ENCODE measurements around the gene DLX6.

The DLX6 gene

GRCh38 chr7:97005183-97006054 lies at the start of gene DLX6:
TSS of gene DLX6 (plus strand) at chr7:97005553. CDS start at chr7:97005978, 425 bp downstream.
- in situ Hi-C loops (cut with HindIII; ENCODE audit: low sequenced_read_pairs), result no loop called here

GRCh38 chr7:96959135-96959534 lies 46.2 kb upstream of the DLX6 start:
- in situ Hi-C loops (cut with HindIII; ENCODE audit: low sequenced_read_pairs), result no loop called here

- in situ Hi-C loops (cut with HindIII; ENCODE audit: low sequenced_read_pairs), result no loop called here
Measured at GRCh38 chr7:96962221-96962885, 43.0 kb upstream of the DLX6 start.

DNA sequence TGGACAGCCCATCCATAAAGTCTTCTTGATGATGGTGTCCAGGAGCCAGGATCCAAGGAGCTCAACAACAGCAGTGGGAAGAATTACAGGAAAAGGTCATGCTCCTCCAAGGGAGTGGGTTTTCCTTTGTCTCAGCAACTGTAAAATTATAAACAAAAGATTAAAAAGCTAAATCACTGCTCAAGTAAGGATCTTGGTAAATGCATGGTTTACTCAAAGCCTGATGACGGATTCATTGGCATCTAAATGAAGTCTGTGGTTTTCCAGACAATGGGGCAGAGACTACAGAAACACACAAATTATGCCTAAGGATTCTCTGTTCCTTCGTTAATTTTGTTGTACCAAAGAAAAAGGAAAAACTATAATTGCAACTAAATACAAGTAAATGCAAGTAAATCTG lies 36.4 kb upstream of the DLX6 start:
- in situ Hi-C loops (cut with HindIII; ENCODE audit: low sequenced_read_pairs), result no loop called here

- in situ Hi-C loops (cut with HindIII; ENCODE audit: low sequenced_read_pairs), result no loop called here
Measured at GRCh38 chr7:96970739-96971138, 34.6 kb upstream of the DLX6 start.

- in situ Hi-C loops (cut with HindIII; ENCODE audit: low sequenced_read_pairs), result no loop called here
Measured at GRCh38 chr7:96973986-96974385, 31.4 kb upstream of the DLX6 start.

- in situ Hi-C loops (cut with HindIII; ENCODE audit: low sequenced_read_pairs), result no loop called here
Measured at GRCh38 chr7:96976106-96976505, 29.2 kb upstream of the DLX6 start.

DNA sequence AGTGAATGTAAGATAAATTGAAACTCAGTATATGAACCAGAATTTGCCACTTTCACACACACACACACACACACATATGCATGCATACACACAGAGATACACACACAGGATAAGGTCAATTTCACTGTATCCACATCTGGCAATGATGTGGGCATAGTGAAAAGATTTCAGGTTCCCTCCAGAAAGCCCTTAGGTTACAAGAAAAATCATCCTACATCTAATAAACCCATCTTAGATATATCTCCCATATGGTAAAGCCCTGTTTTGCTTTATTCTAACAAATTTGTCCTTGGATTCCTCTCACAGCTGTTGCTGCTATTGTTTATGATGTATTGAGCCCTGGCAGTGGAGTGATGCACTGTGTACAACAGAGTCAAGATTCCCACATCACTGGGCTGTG lies 27.9 kb upstream of the DLX6 start:
- in situ Hi-C loops (cut with HindIII; ENCODE audit: low sequenced_read_pairs), result no loop called here

GRCh38 chr7:96979551-96980276 lies 25.6 kb upstream of the DLX6 start:
- in situ Hi-C loops (cut with HindIII; ENCODE audit: low sequenced_read_pairs), result no loop called here

DNA sequence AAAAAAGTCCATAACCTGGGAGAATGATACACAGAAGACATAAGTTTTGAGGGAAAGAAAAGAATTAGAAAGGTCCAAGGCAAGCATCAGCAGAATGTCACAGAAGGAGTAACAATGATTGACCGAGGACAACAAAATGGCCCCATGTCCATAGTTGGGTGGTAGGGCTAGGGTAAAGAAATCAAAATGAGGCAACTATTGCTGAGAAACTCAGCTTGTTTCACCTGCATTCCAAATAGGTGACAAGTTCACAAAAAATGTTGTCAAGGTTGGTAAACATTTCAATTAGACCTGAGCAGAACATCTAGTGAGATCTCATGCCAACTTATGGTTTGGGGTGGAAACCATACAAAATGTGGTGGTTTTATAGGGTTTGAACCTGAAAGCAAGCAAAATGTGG lies 22.8 kb upstream of the DLX6 start:
- in situ Hi-C loops (cut with HindIII; ENCODE audit: low sequenced_read_pairs), result no loop called here

- in situ Hi-C loops (cut with HindIII; ENCODE audit: low sequenced_read_pairs), result no loop called here
Measured at GRCh38 chr7:96985992-96986391, 19.4 kb upstream of the DLX6 start.

- in situ Hi-C loops (cut with HindIII; ENCODE audit: low sequenced_read_pairs), result no loop called here
Measured at GRCh38 chr7:96986901-96987300, 18.5 kb upstream of the DLX6 start.

DNA sequence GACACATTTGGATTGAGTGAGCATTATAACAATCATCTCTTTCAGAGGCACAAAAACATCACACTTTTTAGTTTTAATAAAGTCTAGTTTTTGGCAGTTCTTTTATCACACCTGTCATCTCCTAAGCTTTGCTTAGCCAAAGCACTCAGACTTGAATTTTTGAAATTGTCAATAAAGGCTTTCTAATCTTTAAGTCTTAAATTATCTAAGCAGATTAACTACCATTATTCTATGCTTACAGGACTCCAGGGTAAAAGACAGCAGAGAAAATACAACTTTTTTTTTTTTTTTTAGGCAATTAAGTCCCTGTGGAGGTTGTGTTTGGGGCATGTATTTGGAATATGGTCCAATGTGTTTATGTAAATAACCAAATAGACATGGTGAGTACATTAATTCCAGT lies 17.6 kb upstream of the DLX6 start:
- in situ Hi-C loops (cut with HindIII; ENCODE audit: low sequenced_read_pairs), result no loop called here

DNA sequence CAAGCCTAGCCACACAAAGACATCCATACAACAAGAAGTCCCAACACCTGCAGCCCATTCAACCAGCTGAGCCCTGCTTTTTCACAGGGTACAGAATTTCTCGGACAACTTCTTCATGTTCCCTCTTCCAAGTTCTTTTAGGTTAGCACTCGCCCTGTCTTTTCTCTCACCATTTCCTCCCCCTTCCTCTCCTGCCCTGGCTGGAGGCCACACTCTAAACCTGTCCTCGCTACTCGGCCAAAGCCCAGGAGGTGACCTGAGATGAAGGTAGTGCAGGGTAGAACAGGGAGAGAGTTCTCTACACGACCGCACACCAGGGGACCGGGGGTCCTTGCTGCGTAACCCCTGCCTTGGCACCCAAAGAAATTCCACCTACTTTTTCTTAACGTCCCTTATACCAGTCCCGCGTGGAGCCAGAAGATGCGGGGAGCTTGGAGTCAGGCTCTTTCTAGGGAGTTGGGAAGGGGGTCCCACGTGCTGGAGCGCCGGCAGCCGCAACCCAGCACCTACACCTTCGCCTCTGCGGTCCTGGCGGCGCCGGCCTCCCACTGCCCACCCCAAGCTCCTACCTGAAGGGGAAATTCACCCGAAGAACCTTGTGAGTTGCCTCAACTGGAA lies 16.0 kb upstream of the DLX6 start:
- in situ Hi-C loops (cut with HindIII; ENCODE audit: low sequenced_read_pairs), result no loop called here

- in situ Hi-C loops (cut with HindIII; ENCODE audit: low sequenced_read_pairs), result no loop called here
Measured at GRCh38 chr7:96989859-96990317, 15.5 kb upstream of the DLX6 start.

DNA sequence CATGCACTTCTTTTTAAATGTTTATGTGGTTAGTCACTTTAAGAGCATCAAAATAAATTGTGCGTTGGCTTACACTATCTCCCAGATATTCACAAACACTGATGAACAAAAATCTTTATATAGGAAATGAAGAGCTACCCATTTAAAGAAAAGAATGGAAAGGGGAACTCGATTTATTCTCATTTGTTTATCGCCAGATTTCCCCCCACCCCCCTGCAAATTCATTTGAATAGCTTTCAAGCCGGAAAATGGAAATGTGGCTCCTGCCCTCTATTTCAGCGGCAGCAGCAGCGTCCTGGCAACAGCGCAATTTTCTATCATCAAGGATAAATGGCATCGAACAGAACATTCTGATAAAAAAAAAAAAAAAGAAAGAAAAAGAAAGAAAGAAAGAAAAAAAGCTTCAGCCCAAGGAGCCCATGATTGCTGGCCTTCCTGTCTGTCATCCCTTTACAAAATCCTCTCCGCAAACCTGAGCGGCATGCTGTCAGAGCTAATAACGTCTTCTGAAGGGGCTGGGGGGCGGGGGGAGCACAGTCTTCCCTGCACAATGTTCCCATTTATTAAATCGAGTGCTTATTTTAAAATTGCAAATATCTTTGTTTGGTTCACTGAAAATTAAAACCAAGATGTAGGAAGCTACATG lies 13.7 kb upstream of the DLX6 start:
- in situ Hi-C loops (cut with HindIII; ENCODE audit: low sequenced_read_pairs), result no loop called here

DNA sequence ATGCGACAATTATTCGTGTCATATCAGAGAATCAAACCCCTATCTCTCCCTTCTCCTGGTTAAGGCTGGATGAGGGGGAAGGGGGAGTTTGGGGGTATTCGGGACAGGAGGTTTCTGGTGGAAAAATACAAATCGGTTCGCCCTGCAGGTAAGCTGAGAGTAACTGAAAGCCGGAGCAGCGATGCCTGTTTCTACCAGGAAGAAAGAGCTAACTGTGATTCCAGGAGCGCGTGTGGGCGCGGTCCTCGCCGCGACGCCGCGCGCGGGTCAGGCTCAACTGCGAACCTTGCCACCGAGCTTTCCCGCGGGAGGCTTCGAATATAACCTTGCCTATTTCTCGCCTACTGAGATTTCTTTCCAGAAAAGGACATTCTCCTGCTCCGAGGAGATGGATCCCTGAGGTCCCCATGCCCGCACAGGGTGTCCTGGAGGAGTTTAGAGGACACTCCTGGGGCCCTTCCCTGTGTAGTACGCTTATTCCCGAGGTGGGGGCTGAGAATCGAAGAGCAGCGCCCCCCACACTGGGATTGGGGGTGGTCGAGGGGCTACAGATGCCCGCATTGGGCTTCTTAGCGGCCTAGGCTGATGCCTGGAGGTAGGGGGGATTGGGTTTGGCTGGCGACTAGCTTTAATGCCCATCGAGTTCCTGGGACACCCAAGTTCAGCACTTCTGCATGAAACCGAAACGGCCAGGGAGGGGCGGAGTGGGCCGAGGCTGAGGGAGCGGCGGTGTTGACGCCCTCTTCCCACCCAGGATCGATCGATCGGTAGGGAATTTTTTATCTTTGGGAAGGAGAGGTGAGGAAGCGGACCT lies 13.0 kb upstream of the DLX6 start:
- in situ Hi-C loops (cut with HindIII; ENCODE audit: low sequenced_read_pairs), result no loop called here

- in situ Hi-C loops (cut with HindIII; ENCODE audit: low sequenced_read_pairs), result no loop called here
Measured at GRCh38 chr7:96993094-96993865, 12.1 kb upstream of the DLX6 start.

DNA sequence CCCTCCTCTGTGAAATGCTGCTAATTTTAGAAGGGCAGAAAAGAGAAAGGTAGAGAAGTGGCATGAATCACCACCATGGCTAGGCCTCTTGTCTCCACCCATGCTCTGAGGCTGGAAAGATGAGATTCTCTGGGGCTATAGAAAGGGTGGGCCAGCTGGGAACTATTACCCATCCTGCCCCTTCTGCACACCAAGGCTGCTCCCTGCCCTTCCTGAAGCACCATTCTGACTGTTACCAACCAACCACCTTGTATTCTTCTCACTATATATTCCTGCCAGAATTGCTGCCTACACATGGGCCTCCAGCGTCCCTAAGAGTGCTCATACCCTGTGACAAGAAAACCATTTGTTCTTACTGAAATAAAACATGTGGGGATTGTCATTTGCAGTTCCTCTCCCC lies 11.4 kb upstream of the DLX6 start:
- in situ Hi-C loops (cut with HindIII; ENCODE audit: low sequenced_read_pairs), result no loop called here
